ENCODE measurements around the gene TRAM2. TPM values are rescaled to one million over a fixed set of nuclear protein-coding genes. Genes with fewer than 3 reads are reported as not detected.

Gene TRAM2
- total RNA-seq, 1 experiment from 2014 or later = 17.7 TPM

- Histone ChIP-seq H3K27me3 (ENCODE audit: low read length) (no peaks in the 10 kb centered on the region), H2AFZ (ENCODE audit: low read length) (no peak overlapping the region), H3K4me1 (ENCODE audit: insufficient read depth, low read length) (peaks cover 43% of the 10 kb centered on the region), H4K20me1 (ENCODE audit: low read length) (no peaks in the 10 kb centered on the region), H3K4me2 (ENCODE audit: low read length) (no peak overlapping the region), H3K9me2 (replicated peaks; ENCODE audit: low read length) (no peaks in the 10 kb centered on the region), H3K36me3 (ENCODE audit: low read depth, low read length) (no peaks in the 10 kb centered on the region), H3F3A (ENCODE audit: low read length, unreplicated experiment) (no peaks in the 10 kb centered on the region), H3K27ac (ENCODE audit: low read length) (no peak overlapping the region), H3K9me3 (ENCODE audit: low read length) (no peaks in the 10 kb centered on the region), H3K79me2 (ENCODE audit: low read length) (peaks cover 46% of the 10 kb centered on the region), H3K4me3 (ENCODE audit: low read length) (no peak overlapping the region), H3K9ac (ENCODE audit: low read length) (no peak overlapping the region)
- intact Hi-C loops (cut with micrococcal nuclease) = no loop called here
- no peak for ATAC-seq
- CTCF ChIA-PET = interaction anchor here (0.6 kb wide), 1 partner anchor 11 kb away, joined by 6 read pairs; no protein-coding TSS in a partner anchor
- DNase-seq = no peak
- POLR2A ChIA-PET (ENCODE audit: unreplicated experiment) = no interaction called here
- no peak for TF ChIP-seq CTCF (conservative IDR thresholded peaks at IDR 0.05; ENCODE audit: low read depth, low read length)
- TF ChIP-seq EZH2phosphoT487 (IDR thresholded peaks at IDR 0.05; ENCODE audit: borderline replicate concordance, low read length) = no peak
- no peak for TF ChIP-seq EZH2 (IDR thresholded peaks at IDR 0.05; ENCODE audit: low read length, unreplicated experiment)
- BruUV-seq (replicated peaks) = no TSS peak
Measured at GRCh38 chr6:52550014-52550575, 26.8 kb downstream of the TRAM2 start.

- no peak overlapping the region for H3K9ac ChIP-seq (ENCODE audit: low read length)
- no peak overlapping the region for H3K4me3 ChIP-seq (ENCODE audit: low read length)
- H3F3A ChIP-seq (ENCODE audit: low read length, unreplicated experiment) = no peaks in the 10 kb centered on the region
- ChIA-PET POLR2A (ENCODE audit: unreplicated experiment) (no interaction called here), CTCF (interaction anchor here (0.6 kb wide), 1 partner anchor 10 kb away, joined by 6 read pairs; no protein-coding TSS in a partner anchor)
- no peak overlapping the region for H3K4me2 ChIP-seq (ENCODE audit: low read length)
- TF ChIP-seq EZH2phosphoT487 (IDR thresholded peaks at IDR 0.05; ENCODE audit: borderline replicate concordance, low read length) = no peak
- TF ChIP-seq CTCF (conservative IDR thresholded peaks at IDR 0.05; ENCODE audit: low read depth, low read length) = no peak
- no peak for TF ChIP-seq EZH2 (IDR thresholded peaks at IDR 0.05; ENCODE audit: low read length, unreplicated experiment)
- ATAC-seq = no peak
- no peaks in the 10 kb centered on the region for H3K36me3 ChIP-seq (ENCODE audit: low read depth, low read length)
- H3K27ac ChIP-seq (ENCODE audit: low read length) = no peak overlapping the region
- BruUV-seq (replicated peaks) = no TSS peak
- H4K20me1 ChIP-seq (ENCODE audit: low read length) = no peaks in the 10 kb centered on the region
- no peak for DNase-seq
- H3K9me2 ChIP-seq (replicated peaks; ENCODE audit: low read length) = no peaks in the 10 kb centered on the region
- H3K27me3 ChIP-seq (ENCODE audit: low read length) = no peaks in the 10 kb centered on the region
- H3K9me3 ChIP-seq (ENCODE audit: low read length) = no peaks in the 10 kb centered on the region
- intact Hi-C loops (cut with micrococcal nuclease) = no loop called here
- H3K4me1 ChIP-seq (ENCODE audit: insufficient read depth, low read length) = peaks cover 49% of the 10 kb centered on the region
- peaks cover 46% of the 10 kb centered on the region for H3K79me2 ChIP-seq (ENCODE audit: low read length)
- no peak overlapping the region for H2AFZ ChIP-seq (ENCODE audit: low read length)
Measured at GRCh38 chr6:52549428-52549827, 27.4 kb downstream of the TRAM2 start.

- H3K36me3 ChIP-seq (ENCODE audit: low read depth, low read length) = no peaks in the 10 kb centered on the region
- H2AFZ ChIP-seq (ENCODE audit: low read length) = no peak overlapping the region
- no peak overlapping the region for H3K27ac ChIP-seq (ENCODE audit: low read length)
- intact Hi-C loops (cut with micrococcal nuclease) = no loop called here
- H3K4me1 ChIP-seq (ENCODE audit: insufficient read depth, low read length) = peaks cover 54% of the 10 kb centered on the region
- no peak overlapping the region for H3K4me2 ChIP-seq (ENCODE audit: low read length)
- H3K9ac ChIP-seq (ENCODE audit: low read length) = no peak overlapping the region
- no TSS peak for BruUV-seq (replicated peaks)
- no peaks in the 10 kb centered on the region for H4K20me1 ChIP-seq (ENCODE audit: low read length)
- no peaks in the 10 kb centered on the region for H3K9me3 ChIP-seq (ENCODE audit: low read length)
- no peaks in the 10 kb centered on the region for H3F3A ChIP-seq (ENCODE audit: low read length, unreplicated experiment)
- H3K9me2 ChIP-seq (replicated peaks; ENCODE audit: low read length) = no peaks in the 10 kb centered on the region
- TF ChIP-seq CTCF (conservative IDR thresholded peaks at IDR 0.05; ENCODE audit: low read depth, low read length) = no peak
- no peak for TF ChIP-seq EZH2 (IDR thresholded peaks at IDR 0.05; ENCODE audit: low read length, unreplicated experiment)
- TF ChIP-seq EZH2phosphoT487 (IDR thresholded peaks at IDR 0.05; ENCODE audit: borderline replicate concordance, low read length) = no peak
- ATAC-seq (no peak), DNase-seq (no peak)
- H3K27me3 ChIP-seq (ENCODE audit: low read length) = no peaks in the 10 kb centered on the region
- H3K79me2 ChIP-seq (ENCODE audit: low read length) = peaks cover 47% of the 10 kb centered on the region
- ChIA-PET POLR2A (ENCODE audit: unreplicated experiment) (no interaction called here), CTCF (no interaction called here)
- H3K4me3 ChIP-seq (ENCODE audit: low read length) = no peak overlapping the region
Measured at GRCh38 chr6:52548999-52549398, 27.9 kb downstream of the TRAM2 start.

Data from PC-3 (cell line).